Tongue (tissue), 2 donors: ENCODE data around the gene MIPOL1. TPM values are rescaled to one million over a fixed set of nuclear protein-coding genes. Genes with fewer than 3 reads are reported as not detected.
A peak's percentile ranks its signal among the peaks of the same experiment; 100 is the strongest.
"Not testable (repeated sequence)": the region's sequence is repeated elsewhere in the genome, so short reads cannot be mapped to it uniquely, and the experiment has no call there.

Experiments used
- DNase-seq: peaks from one replicate; pipeline ENCODE4 v3.0.0-alpha.2; 2015
- total RNA-seq: library from RNA; depleted of rRNA; stranded (reverse); fragments of >200 nt; gene quantifications from one replicate; pipeline ENCODE4 v1.2.3, GENCODE V29; 2014

MIPOL1 gene, protein sequence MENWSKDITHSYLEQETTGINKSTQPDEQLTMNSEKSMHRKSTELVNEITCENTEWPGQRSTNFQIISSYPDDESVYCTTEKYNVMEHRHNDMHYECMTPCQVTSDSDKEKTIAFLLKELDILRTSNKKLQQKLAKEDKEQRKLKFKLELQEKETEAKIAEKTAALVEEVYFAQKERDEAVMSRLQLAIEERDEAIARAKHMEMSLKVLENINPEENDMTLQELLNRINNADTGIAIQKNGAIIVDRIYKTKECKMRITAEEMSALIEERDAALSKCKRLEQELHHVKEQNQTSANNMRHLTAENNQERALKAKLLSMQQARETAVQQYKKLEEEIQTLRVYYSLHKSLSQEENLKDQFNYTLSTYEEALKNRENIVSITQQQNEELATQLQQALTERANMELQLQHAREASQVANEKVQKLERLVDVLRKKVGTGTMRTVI
- 35.4 TPM for total RNA-seq

DNA sequence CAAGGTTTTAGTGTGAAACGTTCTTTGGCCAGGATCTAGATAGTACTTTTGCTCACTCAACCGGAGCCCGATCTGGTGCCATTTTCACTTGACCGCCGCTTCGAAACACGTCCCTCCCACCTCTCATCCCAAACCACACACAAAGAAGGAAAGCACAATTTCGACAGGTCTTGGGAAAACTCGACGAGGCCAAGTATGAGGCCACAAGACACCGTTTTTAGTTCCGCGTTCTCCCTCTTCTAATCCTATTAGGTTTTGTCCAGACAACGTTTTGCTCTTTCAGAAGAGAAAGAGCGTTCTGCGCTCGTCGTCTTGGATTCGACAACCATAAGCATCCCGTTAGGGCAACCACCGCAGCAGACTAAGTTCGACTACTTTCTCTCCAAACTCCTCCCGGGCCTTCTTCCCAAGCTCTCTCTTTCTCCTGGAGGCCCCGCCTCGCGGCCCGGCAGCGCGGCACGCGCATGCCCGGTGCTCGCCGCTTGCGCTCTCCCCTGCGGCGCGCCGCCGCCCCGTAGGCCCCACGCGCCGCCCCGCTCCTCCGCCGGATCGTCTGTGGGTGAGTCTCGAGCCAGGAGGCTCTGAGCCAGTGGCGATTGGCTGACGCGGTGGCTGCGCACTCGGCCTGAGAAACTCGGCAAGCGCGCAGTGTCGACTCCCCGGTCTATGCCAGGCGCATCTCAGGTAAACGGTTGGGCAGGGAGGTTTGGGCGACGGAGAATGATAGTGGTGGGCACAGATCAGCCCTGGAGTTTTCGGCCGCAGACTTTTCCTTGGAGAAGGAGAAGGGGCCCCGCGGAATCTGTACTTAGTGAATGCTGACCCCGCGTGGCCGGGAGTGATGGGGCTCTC lies at the start of gene MIPOL1:
Gene MIPOL1 (plus strand): TSS at position 517 of the 852 bp plus-strand sequence. CDS start 49,952 bp downstream, outside the sequence.
- peak; percentile 94 for DNase-seq

- peak; percentile 69 for DNase-seq
These were observed 47.3 kb upstream of the MIPOL1 start for GRCh38 chr14:37150414-37150813.

- DNase-seq, result no peak
These were observed 44.7 kb upstream of the MIPOL1 start for GRCh38 chr14:37153005-37153404.

DNA sequence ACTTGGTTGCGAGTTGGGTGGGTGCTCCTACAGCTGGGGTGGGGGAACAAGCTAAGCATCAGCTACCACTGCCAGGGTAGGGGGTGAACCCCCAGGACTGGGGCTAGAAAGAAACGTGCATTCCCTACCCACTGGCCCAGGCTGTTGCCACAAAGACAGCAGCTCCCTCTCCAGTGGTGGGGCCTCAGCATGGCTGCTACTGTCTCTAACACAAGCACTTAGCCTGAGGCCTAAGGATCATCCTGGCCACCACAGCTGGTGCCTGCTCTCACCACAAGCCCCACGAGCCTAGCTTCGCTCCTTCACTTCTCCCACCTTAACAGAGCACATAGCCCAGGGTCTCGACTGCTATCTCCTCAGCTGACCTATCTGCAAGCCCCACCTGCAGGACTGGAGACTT lies 44.3 kb upstream of the MIPOL1 start:
- no peak for DNase-seq

DNA sequence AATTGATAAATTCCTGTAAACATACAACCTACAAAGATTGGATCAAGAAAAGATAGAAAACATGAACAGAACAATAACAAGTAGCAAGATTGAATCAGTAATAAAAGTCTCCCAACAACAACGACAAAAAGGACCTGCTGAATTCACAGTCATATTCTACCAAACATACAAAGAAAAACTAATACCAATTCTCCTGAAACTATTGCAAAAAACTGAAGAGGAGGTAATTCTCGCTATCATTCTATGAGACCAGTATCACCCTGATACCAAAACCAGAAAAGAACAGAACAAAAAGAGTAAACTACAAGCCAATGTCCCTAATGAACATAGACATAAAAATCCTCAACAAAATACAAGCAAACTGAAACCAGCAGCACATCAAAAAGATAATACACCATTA lies 39.8 kb upstream of the MIPOL1 start:
- no peak for DNase-seq

DNA sequence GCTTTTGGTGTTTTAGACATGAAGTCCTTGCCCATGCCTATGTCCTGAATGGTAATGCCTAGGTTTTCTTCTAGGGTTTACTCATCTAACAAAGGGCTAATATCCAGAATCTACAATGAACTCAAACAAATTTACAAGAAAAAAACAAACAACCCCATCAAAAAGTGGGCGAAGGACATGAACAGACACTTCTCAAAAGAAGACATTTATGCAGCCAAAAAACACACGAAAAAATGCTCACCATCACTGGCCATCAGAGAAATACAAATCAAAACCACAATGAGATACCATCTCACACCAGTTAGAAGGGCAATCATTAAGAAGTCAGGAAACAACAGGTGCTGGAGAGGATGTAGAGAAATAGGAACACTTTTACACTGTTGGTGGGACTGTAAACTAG lies 35.4 kb upstream of the MIPOL1 start:
- not testable (repeated sequence) for DNase-seq

- no peak for DNase-seq
These were observed 31.9 kb upstream of the MIPOL1 start for GRCh38 chr14:37165794-37166193.

DNA sequence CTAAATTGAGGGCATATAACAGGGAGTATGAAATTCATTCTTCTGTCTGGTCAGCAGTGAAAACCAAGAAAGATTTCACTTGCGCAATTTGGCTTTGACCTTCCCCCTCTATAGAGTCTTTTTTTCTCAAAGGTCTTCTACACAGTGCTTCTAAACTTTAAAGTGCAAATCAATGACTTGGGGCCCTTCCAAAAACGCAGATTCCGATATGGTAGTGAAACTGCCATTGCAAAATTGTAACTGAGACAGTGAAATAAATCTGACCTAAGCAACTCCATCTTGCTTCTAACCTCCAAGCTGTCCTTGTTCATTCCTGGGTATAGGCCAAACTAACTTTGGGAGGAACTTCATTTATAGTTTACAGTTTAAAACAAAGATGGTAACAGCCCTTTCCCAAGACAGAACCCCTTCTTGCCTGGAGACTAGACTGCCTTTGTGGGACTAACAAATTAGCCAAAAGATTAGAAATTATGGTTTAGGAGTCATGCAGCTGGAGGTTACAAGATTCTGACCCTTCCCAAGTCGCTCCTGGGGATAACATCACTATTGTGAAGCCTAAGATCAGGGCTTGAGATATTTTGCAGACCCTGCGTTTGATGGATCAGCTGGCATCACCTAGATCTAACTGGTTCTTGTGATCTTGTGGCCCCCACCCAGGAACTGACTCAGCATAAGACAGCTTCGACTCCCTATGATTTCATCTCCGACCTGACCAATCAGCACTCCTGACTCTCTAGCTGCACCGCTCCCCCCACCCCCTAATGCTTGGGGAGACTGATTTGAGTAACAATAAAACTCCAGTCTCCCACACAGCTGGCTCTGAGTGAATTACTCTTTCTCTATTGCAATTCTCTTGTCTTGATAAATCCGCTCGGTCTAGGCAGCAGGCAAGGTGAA lies 30.3 kb upstream of the MIPOL1 start:
- DNase-seq, result no peak

- DNase-seq, result peak; percentile 17
These were observed 29.0 kb upstream of the MIPOL1 start for GRCh38 chr14:37168721-37169120.

- DNase-seq, result no peak
These were observed 27.5 kb upstream of the MIPOL1 start for GRCh38 chr14:37170237-37170636.

GRCh38 chr14:37170993-37171392 lies 26.7 kb upstream of the MIPOL1 start:
- DNase-seq, result no peak

DNA sequence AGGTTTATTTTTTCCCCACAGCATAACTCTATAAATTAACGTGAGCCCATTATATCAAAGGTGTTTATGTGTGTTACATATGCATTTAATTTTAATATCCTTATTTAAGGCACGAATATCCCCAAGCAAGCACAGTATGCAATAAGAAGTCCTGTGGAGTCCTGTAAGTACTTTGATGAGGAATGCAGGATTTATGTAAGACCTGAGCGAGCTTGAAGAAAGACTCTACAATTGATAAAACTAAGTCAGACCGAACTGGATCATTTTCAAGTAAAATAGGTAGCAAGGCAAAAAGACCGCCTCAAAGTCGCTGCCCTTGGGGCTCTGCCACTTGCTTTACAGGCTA lies 26.1 kb upstream of the MIPOL1 start:
- DNase-seq, result no peak

DNA sequence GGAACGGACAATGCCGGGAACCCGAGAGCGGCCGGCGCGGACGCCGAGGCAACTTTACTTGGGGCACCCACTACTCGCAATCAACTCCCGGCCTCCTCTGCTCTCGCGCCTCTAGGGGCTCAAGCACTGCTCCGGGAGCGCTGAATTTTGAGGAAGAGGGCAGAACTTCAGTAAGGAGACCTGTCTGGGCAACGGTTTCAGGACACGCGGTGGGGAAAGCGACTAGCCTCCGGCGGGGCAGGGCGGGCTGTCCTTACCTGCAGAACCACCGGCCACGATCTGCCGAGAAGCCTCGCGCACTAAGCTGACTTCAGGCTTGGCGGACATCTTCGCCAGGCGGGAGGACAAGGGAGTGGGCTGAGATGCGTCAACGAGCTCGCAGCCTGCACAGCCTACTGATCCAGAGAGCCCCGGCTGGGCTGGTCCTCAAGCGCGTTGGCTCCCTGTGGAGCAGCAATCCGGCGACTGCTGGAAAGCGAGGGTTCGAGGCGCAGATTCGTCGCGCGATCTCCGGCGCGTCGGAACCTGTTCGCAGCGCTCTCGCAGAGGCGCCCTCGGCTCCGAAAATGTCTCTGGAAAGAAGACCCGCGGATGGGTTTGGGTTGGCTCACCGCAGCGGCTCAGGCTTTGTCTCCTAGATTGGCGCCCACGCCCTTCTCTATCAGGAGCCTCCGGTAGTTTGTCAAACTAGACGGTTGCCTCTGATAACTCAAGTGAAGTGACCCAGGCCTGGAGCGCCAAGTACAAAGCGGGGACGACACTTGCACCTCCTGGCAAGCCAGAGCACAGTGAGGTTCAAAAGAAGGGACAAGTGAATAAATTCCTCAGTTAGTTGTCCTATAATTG lies 25.5 kb upstream of the MIPOL1 start, which contains the start of gene SLC25A21:
Gene SLC25A21 (minus strand): TSS at position 583 of the 846 bp plus-strand sequence.
- peak; percentile 91 for DNase-seq

- no peak for DNase-seq
These were observed 24.7 kb upstream of the MIPOL1 start for GRCh38 chr14:37172936-37173614.

DNA sequence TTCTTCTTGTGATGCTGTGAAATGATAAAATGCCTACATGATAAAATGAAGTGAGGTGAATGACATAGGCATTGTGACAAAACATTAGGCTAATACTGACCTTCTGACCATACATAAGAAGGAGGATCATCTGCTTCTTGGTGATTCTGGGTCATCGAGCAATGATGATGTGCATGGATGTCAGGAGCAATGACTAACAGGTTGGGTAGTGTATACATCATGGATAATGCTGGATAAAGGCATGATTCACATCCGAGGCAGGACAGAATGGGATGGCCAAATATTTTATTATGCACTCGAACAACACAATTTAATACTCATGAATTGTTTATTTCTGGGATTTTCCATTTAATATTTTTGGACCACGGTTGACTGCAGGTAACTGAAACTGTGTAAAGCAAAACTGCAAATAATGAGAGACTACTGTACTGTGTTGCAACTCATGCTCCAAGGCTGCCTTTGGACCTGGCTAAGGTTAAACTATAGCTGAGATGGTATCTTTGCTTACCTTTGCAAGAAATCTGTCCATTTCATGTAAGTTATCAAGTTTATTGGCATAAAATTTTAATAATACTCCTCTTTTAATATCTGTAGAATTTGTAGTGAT lies 17.7 kb upstream of the MIPOL1 start:
- no peak for DNase-seq

DNA sequence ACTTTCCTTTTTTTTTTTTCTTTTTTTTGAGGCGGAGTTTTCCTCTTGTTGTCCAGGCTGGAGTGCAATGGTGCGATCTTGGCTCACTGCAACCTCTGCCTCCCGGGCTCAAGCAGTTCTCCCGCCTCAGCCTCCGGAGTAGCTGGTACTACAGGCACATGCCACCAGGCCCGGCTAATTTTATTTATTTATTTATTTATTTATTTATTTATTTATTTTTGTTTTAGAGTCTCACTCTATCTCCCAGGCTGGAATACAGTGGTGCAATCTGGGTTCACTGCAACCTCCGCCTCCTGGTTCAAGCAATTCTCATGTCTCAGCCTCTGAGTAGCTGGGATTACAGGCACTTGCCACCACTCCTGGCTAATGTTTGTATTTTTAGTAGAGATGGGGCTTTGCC lies 16.9 kb upstream of the MIPOL1 start:
- DNase-seq, result not testable (repeated sequence)

GRCh38 chr14:37181441-37181840 lies 16.3 kb upstream of the MIPOL1 start:
- DNase-seq, result no peak

- not testable (repeated sequence) for DNase-seq
These were observed 13.2 kb upstream of the MIPOL1 start for GRCh38 chr14:37184520-37184919.

DNA sequence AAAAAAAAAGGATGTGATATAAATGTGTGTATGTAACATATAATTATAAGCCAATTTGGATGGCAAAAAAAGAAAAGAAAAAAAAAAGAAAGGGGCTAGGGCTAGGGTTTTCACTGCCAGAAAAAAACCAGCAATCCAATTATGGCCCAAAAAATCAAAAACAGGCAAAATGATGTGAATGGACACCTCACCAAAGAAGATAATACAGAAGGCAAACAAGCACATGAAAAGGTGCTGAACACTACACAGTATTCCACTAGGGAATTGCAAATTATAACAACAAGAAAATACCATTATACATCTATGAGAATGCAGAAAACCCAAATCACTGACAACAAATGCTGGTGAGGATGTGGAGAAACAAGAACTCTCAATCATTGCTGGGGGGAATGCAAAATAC lies 12.1 kb upstream of the MIPOL1 start:
- DNase-seq, result no peak

DNA sequence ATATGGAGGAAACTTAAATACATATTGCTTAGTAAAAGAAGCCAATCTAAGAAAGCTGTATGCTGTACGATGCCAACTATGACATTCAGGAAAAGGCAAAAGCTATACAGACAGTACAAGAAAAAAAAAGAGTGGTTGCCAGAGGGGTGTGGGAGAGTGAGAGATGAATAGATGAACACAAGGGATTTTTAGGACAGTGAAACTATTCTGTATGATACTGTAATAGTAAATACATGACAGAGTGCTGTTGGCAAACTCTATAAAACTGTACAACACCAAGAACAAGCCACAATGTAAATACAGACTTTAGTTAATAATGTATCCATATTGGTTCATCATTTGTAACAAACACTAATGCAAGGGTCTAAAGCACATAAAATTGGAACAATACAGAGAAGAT lies 10.9 kb upstream of the MIPOL1 start:
- DNase-seq, result no peak
